Osteoblast (primary cell): Measurements from ENCODE around the gene GHRHR. TPM values are rescaled to one million over a fixed set of nuclear protein-coding genes. Genes with fewer than 3 reads are reported as not detected.
A peak's percentile ranks its signal among the peaks of the same experiment; 100 is the strongest.

Experiments
- DNase-seq: peaks from one replicate; pipeline ENCODE4 v3.0.0; 2011; ENCODE audit warnings: low spot score, mixed read lengths; ENCODE audit not compliant: insufficient read length; ENCODE audit errors: missing footprints
- H2AFZ ChIP-seq: 2 replicates; pipeline ENCODE4 v1.6.0; 2011; ENCODE audit warnings: mild to moderate bottlenecking, low read length
- H3K27ac ChIP-seq: 2 replicates; pipeline ENCODE4 v1.5.1; 2011; ENCODE audit warnings: mild to moderate bottlenecking, low read depth, low read length, moderate library complexity
- H3K27me3 ChIP-seq: 2 replicates; pipeline ENCODE4 v1.6.0; 2012; ENCODE audit warnings: mild to moderate bottlenecking, control low read depth, inconsistent platforms, low read length, moderate library complexity; ENCODE audit not compliant: insufficient read depth
- H3K36me3 ChIP-seq: 2 replicates; pipeline ENCODE4 v1.5.1; 2011; ENCODE audit warnings: mild to moderate bottlenecking, low read length, control low read depth, moderate library complexity; ENCODE audit not compliant: insufficient read depth
- H3K4me1 ChIP-seq: 2 replicates; pipeline ENCODE4 v1.5.1; 2011; ENCODE audit warnings: mild to moderate bottlenecking, low read length, control low read depth, moderate library complexity; ENCODE audit not compliant: insufficient read depth
- H3K4me2 ChIP-seq: 2 replicates; pipeline ENCODE4 v1.6.0; 2011; ENCODE audit warnings: mild to moderate bottlenecking, low read length; ENCODE audit not compliant: insufficient read depth
- H3K4me3 ChIP-seq: fragments of 200-600 bp; sonication (generic); 3 replicates; pipeline ENCODE4 v1.5.1; 2012; ENCODE audit warnings: mild to moderate bottlenecking, low read length, inconsistent platforms; ENCODE audit not compliant: insufficient read depth
- H3K79me2 ChIP-seq: 2 replicates; pipeline ENCODE4 v1.6.0; 2012; ENCODE audit warnings: mild to moderate bottlenecking, low read length, control low read depth, inconsistent platforms; ENCODE audit not compliant: insufficient read depth
- H3K9me3 ChIP-seq: 2 replicates; pipeline ENCODE4 v1.5.1; 2011; ENCODE audit warnings: low read depth, low read length, control low read depth
- H4K20me1 ChIP-seq: 2 replicates; pipeline ENCODE4 v1.6.0; 2012; ENCODE audit warnings: mild to moderate bottlenecking, low read length, control low read depth; ENCODE audit not compliant: insufficient read depth
- total RNA-seq: library from RNA; depleted of rRNA; stranded (reverse); fragments of >200 nt; gene quantifications from 2 replicates; pipeline ENCODE4 v1.2.3, GENCODE V29; 2012
- TF ChIP-seq, protein P1 (sequence below): IDR thresholded peaks from 2 replicates; pipeline ENCODE4 v1.5.1; 2011; ENCODE audit warnings: mild to moderate bottlenecking, low read depth, low read length, moderate library complexity; ENCODE audit errors: extremely low read depth

GHRHR gene
- total RNA-seq, 1 donor, result not detected

DNA sequence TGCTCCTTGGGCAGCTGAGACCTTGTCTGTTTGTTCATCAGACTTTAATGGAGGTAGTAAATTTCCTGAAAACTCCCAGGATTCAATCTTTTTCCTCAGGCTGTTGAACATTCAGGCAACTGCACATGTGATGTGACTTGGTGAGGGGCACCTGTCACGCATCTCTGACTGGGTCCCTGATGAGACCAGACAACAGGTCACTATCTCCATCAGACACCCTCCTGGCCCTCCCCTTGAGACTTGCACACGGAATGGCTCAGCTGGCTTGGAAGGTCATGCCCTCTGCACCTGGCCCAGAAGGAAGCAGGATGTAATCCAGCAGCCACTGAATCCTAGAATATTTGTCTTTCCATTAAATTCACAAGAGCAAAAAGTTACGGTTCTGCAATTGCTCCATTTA lies 36.2 kb upstream of the GHRHR start:
- Histone ChIP-seq H2AFZ (no peak overlapping the region), H3K4me2 (no peak overlapping the region), H3K4me3 (no peak overlapping the region), H3K79me2 (no peaks in the 10 kb centered on the region), H3K4me1 (no peaks in the 10 kb centered on the region), H3K27ac (no peak overlapping the region), H3K27me3 (peaks cover 24% of the 10 kb centered on the region), H4K20me1 (no peaks in the 10 kb centered on the region), H3K9me3 (peaks cover 7% of the 10 kb centered on the region), H3K36me3 (no peaks in the 10 kb centered on the region)
- TF ChIP-seq, protein P1, sequence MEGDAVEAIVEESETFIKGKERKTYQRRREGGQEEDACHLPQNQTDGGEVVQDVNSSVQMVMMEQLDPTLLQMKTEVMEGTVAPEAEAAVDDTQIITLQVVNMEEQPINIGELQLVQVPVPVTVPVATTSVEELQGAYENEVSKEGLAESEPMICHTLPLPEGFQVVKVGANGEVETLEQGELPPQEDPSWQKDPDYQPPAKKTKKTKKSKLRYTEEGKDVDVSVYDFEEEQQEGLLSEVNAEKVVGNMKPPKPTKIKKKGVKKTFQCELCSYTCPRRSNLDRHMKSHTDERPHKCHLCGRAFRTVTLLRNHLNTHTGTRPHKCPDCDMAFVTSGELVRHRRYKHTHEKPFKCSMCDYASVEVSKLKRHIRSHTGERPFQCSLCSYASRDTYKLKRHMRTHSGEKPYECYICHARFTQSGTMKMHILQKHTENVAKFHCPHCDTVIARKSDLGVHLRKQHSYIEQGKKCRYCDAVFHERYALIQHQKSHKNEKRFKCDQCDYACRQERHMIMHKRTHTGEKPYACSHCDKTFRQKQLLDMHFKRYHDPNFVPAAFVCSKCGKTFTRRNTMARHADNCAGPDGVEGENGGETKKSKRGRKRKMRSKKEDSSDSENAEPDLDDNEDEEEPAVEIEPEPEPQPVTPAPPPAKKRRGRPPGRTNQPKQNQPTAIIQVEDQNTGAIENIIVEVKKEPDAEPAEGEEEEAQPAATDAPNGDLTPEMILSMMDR, result no peak
- peak; percentile 54 for DNase-seq

DNA sequence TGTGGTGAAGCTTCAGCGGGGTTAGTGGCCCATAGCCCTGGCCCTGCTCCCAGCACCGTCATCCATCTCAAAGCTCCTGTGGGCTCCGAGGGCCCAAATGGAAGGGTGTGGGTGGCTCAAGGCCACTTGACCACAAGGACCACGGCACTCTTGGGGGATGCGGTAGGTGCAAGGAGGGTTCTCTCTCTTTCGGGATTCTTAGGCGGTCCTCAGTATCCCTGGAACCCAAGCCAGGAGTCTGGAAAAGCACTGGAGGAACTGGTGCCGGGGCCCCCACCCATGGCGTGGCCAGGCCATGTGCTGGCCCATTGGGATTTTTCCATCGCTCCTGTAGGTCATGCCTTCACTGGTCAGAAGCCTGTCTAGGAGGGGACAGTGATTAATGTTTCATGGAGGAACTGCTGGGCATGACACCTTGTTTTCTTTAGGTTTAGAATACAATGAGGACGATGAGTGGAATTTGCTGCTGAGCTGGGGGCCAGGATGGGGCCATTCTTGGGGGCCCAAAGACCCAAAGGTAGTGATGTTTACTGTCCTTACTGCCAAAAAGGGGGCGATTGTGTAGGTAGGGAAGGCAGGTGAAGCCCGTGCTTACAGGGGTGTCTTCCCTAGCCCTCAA lies 35.4 kb upstream of the GHRHR start:
- no peak overlapping the region for H3K4me3 ChIP-seq

DNA sequence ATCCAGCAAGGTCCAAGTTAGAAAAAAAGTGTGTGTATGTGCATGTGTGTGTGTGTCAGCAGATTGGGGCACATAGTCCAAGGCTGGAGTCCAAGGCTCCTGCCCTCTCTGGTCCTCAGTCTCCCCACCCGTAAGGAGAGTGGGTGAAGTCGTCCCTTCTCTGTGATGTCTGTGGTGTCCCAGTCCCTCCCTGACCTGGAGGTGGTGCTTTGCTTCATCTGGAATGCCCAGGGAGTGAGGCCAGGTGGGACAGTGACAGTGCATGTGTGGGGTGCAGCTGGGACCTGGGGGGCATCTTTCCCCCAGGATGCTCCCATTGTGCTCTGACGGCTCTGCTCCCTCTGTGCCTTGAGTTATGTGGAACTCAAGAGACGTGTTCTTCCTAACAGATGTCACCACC lies 34.1 kb upstream of the GHRHR start:
- Histone ChIP-seq H3K36me3 (no peaks in the 10 kb centered on the region), H3K4me3 (no peak overlapping the region), H3K9me3 (peaks cover 7% of the 10 kb centered on the region), H3K4me2 (no peak overlapping the region), H4K20me1 (no peaks in the 10 kb centered on the region), H3K27ac (no peak overlapping the region), H2AFZ (no peak overlapping the region), H3K27me3 (peaks cover 30% of the 10 kb centered on the region), H3K79me2 (no peaks in the 10 kb centered on the region), H3K4me1 (no peaks in the 10 kb centered on the region)
- DNase-seq, result no peak
- TF ChIP-seq, protein P1, result no peak

More for the DNA sequence above, 35.4 kb upstream of the GHRHR start:
- no peaks in the 10 kb centered on the region for H3K79me2 ChIP-seq
- TF ChIP-seq, protein P1, result no peak
- H3K4me2 ChIP-seq, result no peak overlapping the region
- H3K4me1 ChIP-seq, result no peaks in the 10 kb centered on the region
- H3K27ac ChIP-seq, result no peak overlapping the region
- no peak overlapping the region for H2AFZ ChIP-seq
- no peaks in the 10 kb centered on the region for H4K20me1 ChIP-seq
- H3K27me3 ChIP-seq, result peaks cover 30% of the 10 kb centered on the region
- H3K9me3 ChIP-seq, result peaks cover 7% of the 10 kb centered on the region
- no peaks in the 10 kb centered on the region for H3K36me3 ChIP-seq
- DNase-seq, result peak; percentile 53

DNA sequence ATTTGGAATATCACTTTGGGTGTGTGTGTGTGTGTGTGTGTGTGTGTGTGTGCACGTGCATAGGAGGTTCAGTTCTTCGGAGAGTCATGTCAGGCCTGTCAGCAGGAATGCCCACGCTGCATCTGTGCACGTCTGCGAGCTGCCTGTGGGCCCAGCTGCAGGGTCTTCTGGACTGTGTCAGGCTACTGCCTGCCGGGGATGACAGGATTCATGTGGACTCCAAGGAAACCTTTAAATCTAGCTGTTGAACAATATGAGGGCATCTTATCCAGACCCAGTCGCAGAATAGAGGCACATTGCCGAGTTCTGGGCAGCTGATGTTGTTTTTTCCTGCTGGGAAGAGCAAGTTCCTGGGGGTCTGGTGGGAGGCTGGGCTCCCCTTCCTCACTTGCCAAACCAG lies 33.1 kb upstream of the GHRHR start:
- DNase-seq, result peak; percentile 62
- Histone ChIP-seq H3K36me3 (no peaks in the 10 kb centered on the region), H3K79me2 (no peaks in the 10 kb centered on the region), H3K27me3 (peaks cover 30% of the 10 kb centered on the region), H3K27ac (no peak overlapping the region), H4K20me1 (no peaks in the 10 kb centered on the region), H3K4me3 (no peak overlapping the region), H3K4me2 (no peak overlapping the region), H3K9me3 (peaks cover 7% of the 10 kb centered on the region), H2AFZ (no peak overlapping the region), H3K4me1 (no peaks in the 10 kb centered on the region)
- TF ChIP-seq, protein P1, result no peak
